HG03196 (cell line): ENCODE results near the gene TOMM20.

Source experiments
- ATAC-seq: cut with Tn5 transposase; IDR thresholded peaks from one replicate; pipeline ENCODE4 v1.9.1; 2021; ENCODE audit not compliant: unreplicated experiment

The TOMM20 gene

DNA sequence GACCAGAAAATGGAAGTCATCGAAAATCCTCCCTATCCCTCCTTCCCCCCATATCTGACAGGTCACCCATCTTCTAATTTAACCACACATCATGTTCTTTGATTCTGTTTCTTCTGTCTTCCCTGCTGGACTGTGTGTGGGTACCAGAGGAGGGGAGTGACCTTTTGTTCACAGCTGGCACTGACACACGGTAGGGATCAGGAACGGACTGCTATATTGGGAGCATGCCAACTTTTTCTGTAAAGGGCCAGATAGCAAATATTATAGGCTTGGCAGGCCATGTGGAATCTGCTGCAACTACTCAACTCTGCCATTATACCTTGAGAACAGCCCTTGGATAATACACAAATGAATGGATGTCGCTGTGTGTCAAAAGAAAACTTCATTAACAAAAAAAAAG is 7.5 kb upstream of the TOMM20 start:
- ATAC-seq, result no peak

DNA sequence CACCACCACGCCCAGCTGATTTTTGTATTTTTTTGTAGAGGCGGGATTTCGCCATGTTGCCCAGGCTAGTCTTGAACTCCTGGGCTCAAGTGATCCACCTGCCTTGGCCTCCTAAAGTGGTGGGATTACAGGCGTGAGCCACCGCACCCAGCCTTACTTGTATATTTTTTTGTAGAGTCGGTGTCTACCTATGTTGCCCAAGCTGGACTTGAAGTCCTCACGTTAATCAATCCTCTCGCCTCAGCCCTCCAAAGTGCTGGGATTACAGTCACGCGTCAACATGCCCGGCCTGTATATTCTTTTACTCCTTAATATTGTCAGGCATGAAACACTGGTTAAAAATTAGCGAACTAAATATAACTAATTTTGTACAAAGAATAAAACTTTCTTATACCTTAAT is 5.5 kb upstream of the TOMM20 start:
- no peak for ATAC-seq

DNA sequence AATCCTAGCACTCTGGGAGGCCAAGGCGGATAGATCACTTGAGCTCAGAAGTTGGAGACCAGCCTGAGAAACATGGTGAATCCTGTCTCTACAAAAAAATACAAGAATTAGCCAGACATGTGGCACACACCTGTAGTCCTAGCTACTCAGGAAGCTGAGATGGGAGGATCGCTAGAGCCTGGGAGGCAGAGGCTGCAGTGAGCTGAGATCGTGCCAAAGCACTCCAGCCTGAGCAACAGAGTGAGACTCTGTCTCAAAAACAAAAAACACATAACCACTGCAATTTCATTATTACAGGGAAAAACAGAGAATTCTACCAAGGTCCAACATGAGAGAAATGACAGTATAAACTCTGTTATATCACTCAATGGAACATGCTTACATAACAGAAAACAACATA is 4.4 kb upstream of the TOMM20 start:
- ATAC-seq, result no peak

DNA sequence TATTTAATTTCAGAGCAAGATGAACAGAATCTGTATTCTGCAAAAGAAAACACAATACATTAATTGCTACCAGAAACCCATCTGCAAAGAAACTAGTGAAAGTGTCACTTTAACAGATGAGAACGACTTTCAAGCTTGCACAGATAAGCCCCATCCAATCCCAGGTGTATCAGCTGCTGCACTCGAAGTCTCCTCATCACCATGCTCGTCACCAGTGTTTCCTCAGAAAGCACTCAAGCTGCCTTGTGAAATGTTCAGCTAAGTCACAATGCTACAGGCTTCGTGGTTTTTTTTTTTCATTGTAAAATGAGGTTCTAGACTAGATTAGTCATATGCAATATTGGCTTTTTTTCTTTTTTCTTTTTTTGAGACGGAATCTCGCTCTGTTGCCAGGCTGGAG is 3.3 kb upstream of the TOMM20 start:
- ATAC-seq, result no peak

DNA sequence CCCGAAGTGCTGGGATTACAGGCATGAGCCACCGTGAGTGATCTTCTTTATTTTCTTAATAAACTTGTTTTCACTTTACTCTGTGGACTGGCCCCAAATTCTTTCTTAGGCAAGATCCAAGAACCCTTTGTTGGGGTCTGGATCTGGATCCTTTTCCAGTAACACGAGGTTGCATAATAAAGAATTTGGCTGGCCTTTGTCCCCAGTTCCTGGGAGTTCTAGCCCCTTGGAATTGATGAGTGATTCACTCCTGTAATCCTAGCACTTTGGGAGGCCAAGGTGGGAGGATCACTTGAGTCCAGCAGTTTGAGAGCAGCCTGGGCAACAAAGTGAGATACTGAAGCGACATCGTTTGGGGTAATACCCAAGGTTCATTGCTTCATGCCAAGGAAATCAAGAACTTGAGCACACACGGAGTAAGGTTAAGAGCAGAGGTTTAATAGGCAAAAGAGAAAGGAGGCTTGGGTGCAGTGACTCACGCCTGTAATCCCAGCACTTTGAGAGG is 2.2 kb upstream of the TOMM20 start:
- no peak for ATAC-seq

DNA sequence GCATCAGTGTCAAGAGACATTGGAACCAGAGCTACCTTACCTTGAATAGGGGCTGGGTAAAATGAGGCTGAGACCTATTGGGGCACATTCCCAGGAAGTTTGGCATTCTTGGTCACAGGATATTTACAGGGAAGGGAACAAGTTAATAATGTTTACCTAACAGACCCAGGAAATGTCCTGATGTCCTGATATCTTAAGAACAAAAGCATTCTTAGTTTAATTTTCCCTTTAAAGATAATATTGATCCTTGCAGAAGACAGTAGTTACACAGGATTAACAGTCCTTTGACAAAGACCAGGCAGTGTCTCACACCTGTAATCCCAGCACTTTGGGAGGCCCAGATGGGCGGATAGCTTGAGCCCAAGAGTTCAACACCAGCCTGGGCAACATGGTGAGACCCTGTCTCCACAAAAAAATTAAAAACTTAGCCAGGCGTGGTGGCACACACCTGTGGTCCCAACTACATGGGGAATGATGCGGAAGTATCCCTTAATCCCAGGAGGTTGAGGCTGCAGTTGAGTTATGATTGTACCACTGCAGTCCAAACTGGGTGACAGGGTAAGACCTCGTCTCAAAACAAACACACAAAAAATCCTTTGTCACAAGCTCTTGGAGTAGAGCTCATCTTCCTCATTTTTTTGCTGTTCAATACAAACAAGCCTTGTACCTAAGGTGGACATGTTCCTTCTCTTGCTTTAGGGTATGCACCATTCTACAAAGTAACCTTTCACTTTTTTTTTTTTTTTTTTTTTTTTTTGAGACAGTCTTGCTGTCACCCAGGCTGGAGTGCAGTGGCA is 1.3 kb upstream of the TOMM20 start:
- no peak for ATAC-seq

DNA sequence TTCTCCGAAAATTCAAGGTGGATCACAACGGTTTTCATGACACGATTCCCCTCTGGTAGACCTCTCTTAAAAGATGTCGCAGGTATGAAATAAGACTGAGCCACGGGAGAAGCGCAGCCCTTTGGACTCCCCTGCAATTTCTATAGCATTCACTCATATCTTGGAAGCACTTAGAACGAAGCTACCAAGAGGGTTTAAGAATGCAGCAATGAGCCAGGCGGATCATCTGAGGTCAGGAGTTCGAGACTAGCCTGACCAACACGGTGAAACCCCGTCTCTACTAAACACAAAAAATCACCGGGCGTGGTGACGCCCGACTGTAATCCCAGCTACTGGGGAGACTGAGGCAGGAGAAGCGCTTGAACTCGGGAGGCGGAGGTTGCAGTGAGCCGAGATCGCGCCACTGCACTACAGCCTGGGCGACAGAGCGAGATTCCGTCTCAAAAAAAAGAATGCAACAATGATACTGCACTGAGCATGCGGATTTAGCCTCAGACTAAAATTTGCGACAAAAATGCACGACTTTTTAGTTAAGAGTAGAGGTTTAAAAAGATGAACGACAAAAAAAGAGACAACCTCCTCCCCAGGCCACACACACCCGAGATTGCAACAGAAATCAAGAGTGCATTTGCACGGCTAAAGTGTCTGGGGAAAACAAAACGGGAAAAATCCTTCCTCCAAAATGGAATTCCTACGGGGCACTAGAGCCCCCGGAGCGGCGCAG is 743 bp downstream of the TOMM20 start:
- no peak for ATAC-seq

DNA sequence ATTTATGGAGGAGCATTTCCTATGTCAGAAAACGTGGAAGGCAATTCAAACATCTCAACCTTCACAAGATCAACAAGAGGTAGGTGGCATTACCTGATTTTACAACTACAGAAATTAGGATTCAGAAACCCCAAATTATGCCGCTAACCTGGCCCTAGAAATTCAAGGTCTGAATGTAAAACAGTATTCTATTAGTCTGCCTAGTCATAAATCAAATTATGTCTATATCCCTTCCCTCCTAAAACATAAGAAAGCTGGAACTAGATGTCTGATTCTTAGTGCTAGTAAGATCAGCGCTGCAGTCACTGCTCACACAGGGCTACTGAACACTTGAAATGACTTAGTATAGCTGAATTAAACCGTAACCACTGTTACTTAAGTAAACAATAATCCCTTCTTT is 1.4 kb downstream of the TOMM20 start:
- ATAC-seq, result no peak

DNA sequence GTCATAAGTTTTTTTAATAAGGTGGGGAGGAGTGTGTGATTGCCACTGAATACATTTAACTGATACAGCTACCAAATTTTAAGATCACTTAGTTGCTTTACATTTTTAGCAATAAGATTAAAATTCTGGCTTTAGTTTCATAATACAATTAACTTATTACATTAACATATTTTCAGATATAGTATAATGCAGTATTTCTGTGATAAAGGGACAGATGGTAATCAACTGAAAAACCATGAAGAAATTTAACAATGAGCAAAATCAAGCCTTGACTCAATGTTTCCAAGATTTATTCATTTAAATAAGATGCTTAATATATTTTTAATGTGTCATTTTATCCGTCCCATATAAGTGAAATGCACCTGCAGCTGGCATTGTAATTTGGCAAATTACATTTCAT is 4.0 kb downstream of the TOMM20 start:
- ATAC-seq, result no peak

DNA sequence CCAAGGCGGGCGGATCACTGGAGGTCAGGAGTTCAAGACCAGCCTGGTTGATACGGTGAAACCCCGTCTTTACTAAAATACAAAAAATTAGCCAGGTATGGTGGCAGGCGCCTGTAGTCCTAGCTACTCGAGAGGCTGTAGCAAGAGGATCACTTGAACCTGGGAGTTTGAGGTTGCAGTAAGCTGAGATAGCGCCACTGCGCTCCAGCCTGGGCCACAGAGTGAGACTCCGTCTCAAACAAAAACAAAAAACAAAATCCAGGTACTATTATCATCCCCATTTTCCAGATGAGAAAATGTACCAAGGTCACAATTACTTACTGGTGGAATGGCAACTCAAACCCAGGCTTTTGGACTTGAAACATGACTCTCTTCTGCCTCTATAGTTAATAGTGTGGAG is 4.5 kb downstream of the TOMM20 start:
- ATAC-seq, result no peak

DNA sequence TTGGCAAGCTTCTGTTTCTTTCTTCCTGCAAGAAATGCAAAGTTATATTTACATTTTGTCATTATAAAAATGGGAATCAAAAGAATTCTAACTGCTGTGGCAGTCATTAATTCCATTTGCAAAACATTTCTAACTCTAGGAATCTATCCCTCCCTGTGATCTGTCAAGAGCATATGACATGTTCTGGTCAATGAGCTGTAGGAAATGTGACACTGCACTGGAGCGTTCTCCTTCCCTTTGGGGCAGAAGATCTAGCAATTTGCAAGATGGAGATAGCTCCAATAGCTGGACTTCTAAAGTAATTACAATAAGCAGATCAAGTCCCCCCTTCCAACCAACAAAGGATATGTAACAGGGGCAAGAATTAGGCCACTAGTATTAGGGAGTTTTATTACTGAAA is 6.3 kb downstream of the TOMM20 start:
- ATAC-seq, result no peak

DNA sequence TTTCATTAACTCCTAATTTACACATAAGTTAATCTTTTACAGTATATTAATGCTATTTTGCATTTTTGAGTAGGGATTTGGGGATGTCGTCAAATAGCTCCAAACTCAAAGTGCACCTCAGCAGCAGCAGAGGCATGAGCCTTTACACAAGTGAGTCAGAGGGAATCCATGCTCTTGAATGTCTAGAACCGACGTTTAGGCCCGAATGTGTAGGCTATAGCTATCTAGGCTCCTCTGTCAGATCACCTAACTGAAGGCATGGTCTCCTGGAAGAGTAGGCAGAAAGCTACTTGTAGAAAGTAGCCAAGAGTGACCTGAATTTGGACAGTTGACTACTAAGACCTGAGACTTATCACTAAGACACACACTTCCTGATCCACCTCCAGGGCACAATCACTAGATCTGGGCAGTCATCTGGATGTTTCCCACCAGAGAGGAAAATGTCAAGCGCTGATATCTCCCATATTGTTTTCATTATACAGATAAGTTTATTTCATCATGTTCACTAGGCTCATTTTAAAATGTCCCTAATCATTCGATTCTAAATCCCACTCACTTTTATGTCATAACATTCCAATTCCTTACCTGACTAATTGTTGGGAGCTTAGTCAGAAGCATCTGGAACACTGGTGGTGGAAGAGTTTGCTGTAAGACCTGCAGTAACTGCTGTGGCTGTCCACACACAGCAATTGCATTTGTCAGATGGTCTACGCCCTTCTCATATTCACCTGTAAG is 15.3 kb downstream of the TOMM20 start:
- no peak for ATAC-seq

DNA sequence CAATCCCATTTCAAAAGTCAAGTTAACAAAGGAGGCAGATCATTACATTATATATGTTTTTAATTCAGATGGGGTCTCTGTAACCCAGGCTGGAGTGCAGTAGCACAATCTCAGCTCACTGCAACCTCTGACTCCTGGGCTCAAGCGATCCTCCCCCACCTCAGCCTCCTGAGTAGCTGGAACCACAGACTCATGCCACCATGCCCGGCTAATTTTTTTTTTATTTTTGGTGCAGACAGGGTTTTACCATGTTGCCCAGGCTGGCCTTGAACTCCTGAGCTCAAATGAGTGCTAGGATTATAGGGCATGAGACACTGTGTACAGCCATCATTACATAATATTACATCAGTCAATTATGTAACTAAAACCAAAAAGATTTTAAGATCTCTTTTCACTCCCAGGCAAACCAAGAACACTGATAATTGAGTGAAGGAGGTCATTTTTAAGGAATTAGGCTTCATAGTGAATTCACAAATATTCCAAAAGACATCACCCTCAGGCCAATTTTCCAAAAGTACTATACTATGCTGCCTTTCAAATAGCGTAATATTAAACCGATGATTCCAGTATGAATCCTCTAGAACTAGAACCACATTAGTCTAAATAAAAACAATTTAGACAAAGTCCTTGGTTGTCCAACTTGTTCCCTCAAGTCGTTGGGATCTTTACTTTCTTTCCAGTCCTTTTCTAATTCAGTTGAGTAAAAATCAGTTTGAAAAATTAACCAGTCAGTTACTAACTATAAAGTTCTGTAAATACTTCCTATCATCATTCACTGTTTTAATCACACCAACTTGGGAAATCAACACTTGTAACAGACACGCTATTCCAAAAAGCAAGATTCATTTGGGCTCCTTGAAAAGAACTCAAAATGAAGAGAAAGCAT is 16.1 kb downstream of the TOMM20 start:
- no peak for ATAC-seq

DNA sequence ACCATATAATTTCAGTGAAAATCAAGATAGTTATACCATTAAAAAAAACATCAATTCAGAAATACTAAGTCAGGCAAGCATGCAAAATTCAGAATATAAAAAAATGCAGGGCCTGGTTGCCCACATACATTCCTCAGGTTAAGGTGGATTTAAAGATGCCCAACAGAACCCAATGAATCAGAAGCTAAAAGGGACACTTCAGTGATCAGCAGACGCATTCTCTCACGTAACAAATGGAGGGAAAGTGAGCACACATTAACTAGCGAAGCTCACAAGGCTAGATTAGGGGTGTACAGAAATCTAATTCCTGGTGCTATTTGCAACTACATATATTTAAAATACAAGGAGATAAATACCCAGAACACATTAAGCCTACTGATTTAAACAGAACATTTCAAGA is 17.5 kb downstream of the TOMM20 start:
- ATAC-seq, result no peak

DNA sequence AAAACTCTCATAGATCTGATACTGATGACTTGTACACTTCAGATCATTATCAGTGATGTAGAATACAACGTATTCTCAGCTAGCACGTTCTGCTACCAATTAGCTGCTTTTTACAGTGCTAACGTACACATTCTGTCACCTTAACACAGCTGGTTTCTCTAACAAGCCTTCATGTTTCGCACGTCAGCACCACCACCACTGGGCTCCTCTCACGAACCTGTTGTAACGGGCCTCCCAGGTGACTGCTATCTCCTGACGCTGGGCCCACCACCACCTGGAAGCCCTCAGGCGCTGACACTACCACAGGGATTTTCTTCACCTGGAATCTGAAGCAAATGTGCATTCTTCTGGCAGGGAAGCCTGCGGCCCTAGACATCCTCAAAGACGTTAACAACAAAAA is 19.8 kb downstream of the TOMM20 start:
- ATAC-seq, result no peak

DNA sequence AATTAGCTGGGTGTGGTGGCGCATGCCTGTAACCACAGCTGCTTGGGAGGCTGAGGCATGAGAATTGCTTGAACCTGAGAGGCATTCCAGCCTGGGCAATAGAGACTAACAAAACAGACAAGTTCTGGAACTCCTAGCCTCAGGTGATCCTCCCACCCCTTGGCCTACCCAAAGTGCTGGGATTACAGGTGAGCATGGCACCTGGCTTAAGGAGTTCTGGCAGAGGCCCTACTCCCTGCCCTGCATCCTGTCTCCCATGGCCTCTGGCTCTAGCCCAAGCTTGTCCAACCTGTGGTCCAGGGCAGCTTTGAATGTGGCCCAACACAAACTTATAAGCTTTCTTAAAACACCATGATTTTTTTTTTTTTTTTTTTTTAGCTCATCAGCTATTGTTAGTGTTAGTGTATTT is 20.4 kb downstream of the TOMM20 start:
- ATAC-seq, result no peak

DNA sequence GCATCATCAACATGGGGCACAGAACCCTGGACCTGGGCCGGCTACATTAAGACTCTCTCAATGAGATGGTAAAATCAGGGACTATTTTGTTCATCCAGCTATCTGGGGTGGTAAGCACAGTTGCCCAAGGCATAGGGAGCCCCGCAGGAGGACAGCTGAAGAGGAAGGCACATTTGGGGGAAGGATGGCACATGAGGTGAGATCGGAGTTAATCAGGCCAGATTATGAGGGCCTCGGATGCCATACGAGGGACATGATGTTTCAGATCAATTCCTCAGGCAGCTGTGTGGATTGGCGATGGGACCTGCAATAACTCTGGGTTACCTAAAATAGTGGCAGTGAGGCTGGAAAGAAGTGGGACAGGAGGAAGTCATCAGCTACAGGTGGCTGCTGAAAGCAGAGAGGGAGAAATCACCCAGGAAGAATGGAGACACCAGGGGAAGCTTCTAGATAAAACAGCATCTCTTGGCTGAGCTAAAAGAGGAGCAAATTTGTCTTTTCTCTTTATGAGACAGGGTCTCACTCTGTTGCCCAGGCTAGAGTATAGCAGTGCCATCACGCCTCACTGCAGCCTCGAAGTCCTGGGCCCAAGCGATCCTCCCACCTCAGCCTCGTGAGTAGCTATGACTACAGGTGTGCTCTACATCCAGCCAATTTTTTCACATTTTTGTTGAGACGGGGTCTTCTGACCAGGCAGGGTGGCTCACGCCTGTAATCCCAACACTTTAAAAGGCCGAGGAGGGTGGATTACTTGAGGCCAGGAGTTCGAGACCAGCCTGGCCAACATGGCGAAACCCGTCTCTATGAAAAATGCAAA is 21.1 kb downstream of the TOMM20 start:
- no peak for ATAC-seq

DNA sequence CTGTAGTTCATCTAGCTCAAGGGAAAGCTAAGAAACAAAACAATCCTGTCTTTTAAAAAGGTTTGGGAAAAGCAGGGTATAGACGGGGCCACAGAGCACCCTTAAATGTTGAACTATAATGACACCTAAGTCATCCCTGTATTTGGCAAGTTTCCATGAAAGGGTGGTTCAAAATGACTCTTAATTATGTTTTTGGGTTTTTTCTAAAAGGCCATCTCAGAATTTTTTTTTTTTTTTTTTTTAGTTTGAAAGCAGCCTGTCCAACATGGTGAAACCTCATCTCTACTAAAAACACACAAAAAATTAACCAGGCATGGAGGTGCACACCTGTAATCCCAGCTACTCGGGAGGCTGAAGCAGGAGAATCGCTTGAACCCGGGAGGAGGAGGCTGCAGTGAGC is 22.2 kb downstream of the TOMM20 start:
- no peak for ATAC-seq

DNA sequence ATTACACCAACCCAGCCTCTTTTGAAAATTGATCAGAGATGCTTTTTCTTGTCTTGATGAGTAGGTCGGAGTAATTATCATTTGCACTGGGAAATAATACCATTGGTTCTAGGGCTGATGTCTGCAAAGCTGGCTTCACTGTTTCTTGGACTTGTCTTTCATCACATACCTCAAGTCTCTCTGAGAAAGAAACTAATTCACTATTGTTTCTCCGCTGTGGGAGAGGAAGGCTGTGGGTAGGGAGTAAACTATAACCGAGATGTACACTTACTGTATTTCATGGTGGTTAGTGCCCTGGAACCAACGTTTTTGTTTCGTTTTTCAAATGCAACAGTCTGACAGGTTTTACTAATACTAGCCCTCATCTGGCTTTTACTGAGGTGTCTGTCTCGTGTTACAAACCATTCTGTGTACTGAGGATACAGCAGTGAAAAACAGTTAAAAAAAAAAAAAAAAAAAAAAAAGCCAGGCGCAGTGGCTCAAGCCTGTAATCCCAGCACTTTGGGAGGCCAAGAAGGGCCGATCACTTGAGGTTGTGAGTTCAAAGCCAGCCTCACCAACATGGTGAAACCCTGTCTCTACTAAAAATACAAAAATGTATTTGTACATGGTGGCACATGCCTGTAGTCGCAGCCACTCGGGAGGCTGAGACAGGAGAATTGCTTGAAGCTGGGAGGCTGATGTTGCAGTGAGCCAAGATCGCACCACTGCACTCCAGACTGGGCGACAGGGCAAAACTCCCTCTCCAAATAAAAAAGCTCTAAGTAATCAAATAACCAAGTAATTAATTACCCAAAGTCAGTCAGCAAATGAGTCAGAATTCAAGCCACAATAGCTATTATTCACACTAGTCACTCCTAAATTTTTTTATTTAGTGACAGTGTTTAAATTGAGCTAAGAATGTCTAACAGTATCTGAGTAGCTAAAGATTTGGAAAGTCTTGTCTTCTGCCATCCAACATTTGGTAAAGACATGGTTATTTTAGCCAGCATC is 23.3 kb downstream of the TOMM20 start:
- peak; percentile 89 for ATAC-seq
